ENCODE data around the gene FNIP2.

GRCh38 chr4:158941321-158941720, 172.5 kb downstream of the FNIP2 start:
- TF ChIP-seq TAF1 (IDR thresholded peaks at IDR 0.05; ENCODE audit: borderline replicate concordance, low read depth, low read length) (no peak), JUND (IDR thresholded peaks at IDR 0.05) (no peak), YY1 (IDR thresholded peaks at IDR 0.05; ENCODE audit: low read depth) (no peak), ZBTB33 (IDR thresholded peaks at IDR 0.05; ENCODE audit: borderline replicate concordance, low read depth) (no peak), EP300 (IDR thresholded peaks at IDR 0.05; ENCODE audit: borderline replicate concordance in 1 of 2, low read depth in 1 of 2, low read length in 1 of 2) (no peak)

Data from SK-N-SH (cell line).